Activated gamma-delta T cell treated with Interleukin-2 at 50 U/mL for 16 hours (primary cell): ENCODE results near the gene SLC4A1AP.
"Not testable (repeated sequence)": the region's sequence is repeated elsewhere in the genome, so short reads cannot be mapped to it uniquely, and the experiment has no call there.

Experiments used
- DNase-seq: peaks from one replicate; pipeline ENCODE4 v3.0.0-alpha.2; 2020

Gene SLC4A1AP

GRCh38 chr2:27653397-27653796 is 10.3 kb upstream of the SLC4A1AP start:
- no peak for DNase-seq

GRCh38 chr2:27655155-27655951 is 8.3 kb upstream of the SLC4A1AP start:
- DNase-seq: no peak

GRCh38 chr2:27661371-27661770 is 2.3 kb upstream of the SLC4A1AP start:
- no peak for DNase-seq

GRCh38 chr2:27664154-27664574 is 475 bp downstream of the SLC4A1AP start:
- no peak for DNase-seq

- no peak for DNase-seq
Observed at GRCh38 chr2:27664622-27665363, 1.1 kb downstream of the SLC4A1AP start.

- no peak for DNase-seq
Observed at GRCh38 chr2:27667446-27667845, 3.8 kb downstream of the SLC4A1AP start.

- no peak for DNase-seq
Observed at GRCh38 chr2:27671235-27671634, 7.5 kb downstream of the SLC4A1AP start.

- no peak for DNase-seq
Observed at GRCh38 chr2:27672723-27673486, 9.2 kb downstream of the SLC4A1AP start.

- DNase-seq: no peak
Observed at GRCh38 chr2:27680571-27680970, 16.9 kb downstream of the SLC4A1AP start.

- DNase-seq: no peak
Observed at GRCh38 chr2:27681841-27682240, 18.2 kb downstream of the SLC4A1AP start.

GRCh38 chr2:27682334-27682771 is 18.7 kb downstream of the SLC4A1AP start:
- DNase-seq: not testable (repeated sequence)

GRCh38 chr2:27683390-27684071 is 19.8 kb downstream of the SLC4A1AP start:
- peak; percentile 89 for DNase-seq

- DNase-seq: not testable (repeated sequence)
Observed at GRCh38 chr2:27685006-27685405, 21.3 kb downstream of the SLC4A1AP start.

GRCh38 chr2:27685577-27685976 is 21.9 kb downstream of the SLC4A1AP start:
- DNase-seq: no peak

- no peak for DNase-seq
Observed at GRCh38 chr2:27687232-27687631, 23.5 kb downstream of the SLC4A1AP start.

- DNase-seq: no peak
Observed at GRCh38 chr2:27689424-27689823, 25.7 kb downstream of the SLC4A1AP start.

- DNase-seq: no peak
Observed at GRCh38 chr2:27690052-27690451, 26.4 kb downstream of the SLC4A1AP start.

GRCh38 chr2:27697660-27698059 is 34.0 kb downstream of the SLC4A1AP start:
- DNase-seq: no peak

- no peak for DNase-seq
Observed at GRCh38 chr2:27701676-27702075, 38.0 kb downstream of the SLC4A1AP start.

GRCh38 chr2:27702302-27702701 is 38.6 kb downstream of the SLC4A1AP start:
- no peak for DNase-seq

- peak; percentile 87 for DNase-seq
Observed at GRCh38 chr2:27703638-27704341, 40.1 kb downstream of the SLC4A1AP start.

- no peak for DNase-seq
Observed at GRCh38 chr2:27704342-27704876, 40.7 kb downstream of the SLC4A1AP start.
